ENCODE measurements around the gene CLCNKB. TPM values are rescaled to one million over a fixed set of nuclear protein-coding genes. Genes with fewer than 3 reads are reported as not detected.
A peak's percentile ranks its signal among the peaks of the same experiment; 100 is the strongest.

Gene CLCNKB
- total RNA-seq, 1 donor, result not detected

GRCh38 chr1:16011936-16012589 lies 31.5 kb upstream of the CLCNKB start:
- no peaks in the 10 kb centered on the region for H3K27me3 ChIP-seq (ENCODE audit: insufficient read depth, low read length)
- no peak overlapping the region for H3K4me3 ChIP-seq (ENCODE audit: low read length)

DNA sequence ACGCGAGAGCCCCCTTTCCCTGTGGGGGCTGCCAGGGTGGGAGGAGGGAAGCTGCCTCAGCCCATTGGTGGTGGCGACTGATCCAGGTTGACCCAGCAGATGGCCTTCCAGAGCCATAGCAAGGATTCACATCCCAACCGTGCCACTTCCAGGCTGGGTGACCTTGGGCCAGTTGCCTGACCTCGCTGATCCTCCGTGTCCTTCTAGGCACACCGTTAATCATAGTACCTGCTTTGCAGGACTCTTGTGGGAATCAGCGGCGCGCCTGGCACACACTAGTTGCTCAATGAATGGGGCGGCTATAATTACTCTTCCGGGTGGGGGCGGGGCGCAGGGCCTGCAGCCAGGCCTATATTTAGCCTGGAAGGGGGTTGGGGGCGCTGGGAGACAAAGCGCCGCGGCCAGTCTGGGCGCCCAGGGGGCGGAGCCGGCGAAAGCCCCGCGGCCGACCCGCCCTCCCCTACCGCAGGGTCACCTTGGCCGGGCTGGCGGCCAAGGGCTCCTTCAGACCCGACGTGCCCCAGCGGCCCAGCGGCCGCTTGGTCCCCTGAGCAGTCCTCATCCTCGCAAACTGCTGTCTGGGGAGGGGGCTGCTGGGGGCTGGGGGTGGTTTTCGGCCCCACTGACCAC lies 30.9 kb upstream of the CLCNKB start:
- peak overlapping the region; percentile 25 for H3K4me3 ChIP-seq (ENCODE audit: low read length)
- H3K9me3 ChIP-seq (ENCODE audit: low read depth, low read length), result no peaks in the 10 kb centered on the region
- H3K4me1 ChIP-seq (ENCODE audit: insufficient read depth, low read length), result peaks cover 8% of the 10 kb centered on the region
- no peaks in the 10 kb centered on the region for H3K27me3 ChIP-seq (ENCODE audit: insufficient read depth, low read length)

More at GRCh38 chr1:16011936-16012589, 31.5 kb upstream of the CLCNKB start:
- Histone ChIP-seq H3K4me1 (ENCODE audit: insufficient read depth, low read length) (peaks cover 8% of the 10 kb centered on the region), H3K9me3 (ENCODE audit: low read depth, low read length) (no peaks in the 10 kb centered on the region)

GRCh38 chr1:16013220-16013907 lies 30.2 kb upstream of the CLCNKB start:
- no peaks in the 10 kb centered on the region for H3K9me3 ChIP-seq (ENCODE audit: low read depth, low read length)
- no peaks in the 10 kb centered on the region for H3K27me3 ChIP-seq (ENCODE audit: insufficient read depth, low read length)
- peaks cover 8% of the 10 kb centered on the region for H3K4me1 ChIP-seq (ENCODE audit: insufficient read depth, low read length)
- H3K4me3 ChIP-seq (ENCODE audit: low read length), result no peak overlapping the region

- no peaks in the 10 kb centered on the region for H3K27me3 ChIP-seq (ENCODE audit: insufficient read depth, low read length)
- no peaks in the 10 kb centered on the region for H3K9me3 ChIP-seq (ENCODE audit: low read depth, low read length)
- no peak overlapping the region for H3K4me3 ChIP-seq (ENCODE audit: low read length)
- peaks cover 8% of the 10 kb centered on the region for H3K4me1 ChIP-seq (ENCODE audit: insufficient read depth, low read length)
Measured at GRCh38 chr1:16013908-16014258, 29.7 kb upstream of the CLCNKB start.

GRCh38 chr1:16014509-16015482 lies 28.8 kb upstream of the CLCNKB start:
- no peaks in the 10 kb centered on the region for H3K9me3 ChIP-seq (ENCODE audit: low read depth, low read length)
- no peak overlapping the region for H3K4me3 ChIP-seq (ENCODE audit: low read length)
- no peaks in the 10 kb centered on the region for H3K27me3 ChIP-seq (ENCODE audit: insufficient read depth, low read length)
- H3K4me1 ChIP-seq (ENCODE audit: insufficient read depth, low read length), result peaks cover 8% of the 10 kb centered on the region

DNA sequence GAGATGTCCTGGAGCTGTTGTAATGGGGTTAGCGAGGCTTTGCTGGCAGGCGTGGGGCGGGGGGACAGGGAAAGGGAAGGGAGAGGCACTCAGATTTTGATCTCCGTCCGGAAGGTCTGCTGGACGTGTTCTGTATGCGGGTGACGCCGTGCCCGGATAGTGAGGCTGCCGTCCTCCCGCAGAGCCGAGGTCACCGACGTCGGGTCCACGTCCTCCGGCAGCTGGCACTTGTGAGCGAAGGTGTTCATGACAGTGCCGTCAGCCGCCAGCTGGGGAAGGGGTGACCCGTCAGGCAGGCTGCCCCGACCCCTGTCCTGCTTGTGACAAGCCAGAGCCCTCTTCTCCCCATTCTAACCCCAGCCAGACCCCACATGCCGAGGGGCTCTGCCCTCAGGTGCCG lies 28.1 kb upstream of the CLCNKB start:
- no peaks in the 10 kb centered on the region for H3K27me3 ChIP-seq (ENCODE audit: insufficient read depth, low read length)
- H3K4me3 ChIP-seq (ENCODE audit: low read length), result no peak overlapping the region
- peaks cover 8% of the 10 kb centered on the region for H3K4me1 ChIP-seq (ENCODE audit: insufficient read depth, low read length)
- no peaks in the 10 kb centered on the region for H3K9me3 ChIP-seq (ENCODE audit: low read depth, low read length)

GRCh38 chr1:16015960-16016901 lies 27.4 kb upstream of the CLCNKB start:
- H3K27me3 ChIP-seq (ENCODE audit: insufficient read depth, low read length), result no peaks in the 10 kb centered on the region
- H3K9me3 ChIP-seq (ENCODE audit: low read depth, low read length), result no peaks in the 10 kb centered on the region
- peaks cover 8% of the 10 kb centered on the region for H3K4me1 ChIP-seq (ENCODE audit: insufficient read depth, low read length)
- H3K4me3 ChIP-seq (ENCODE audit: low read length), result no peak overlapping the region

DNA sequence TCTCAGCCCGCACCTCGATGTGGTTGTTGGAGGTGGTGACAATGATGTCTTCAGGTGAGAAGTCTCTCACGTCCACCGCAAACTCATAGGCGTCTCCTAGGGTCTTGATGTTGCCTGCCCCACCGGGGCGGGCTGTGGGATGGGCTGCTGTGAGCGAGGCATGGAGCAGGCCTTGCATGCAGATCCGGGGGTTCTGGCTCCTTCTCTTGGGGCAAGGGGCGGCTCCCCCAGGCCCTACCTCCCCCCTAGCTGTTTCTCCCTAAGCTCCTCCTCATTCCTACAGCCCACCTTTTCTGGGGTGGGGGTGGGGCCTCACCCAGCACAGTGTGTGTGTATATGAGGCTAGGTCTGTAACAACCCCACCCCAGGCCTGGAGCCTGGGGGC lies 26.5 kb upstream of the CLCNKB start:
- Histone ChIP-seq H3K4me1 (ENCODE audit: insufficient read depth, low read length) (peaks cover 7% of the 10 kb centered on the region), H3K27me3 (ENCODE audit: insufficient read depth, low read length) (no peaks in the 10 kb centered on the region), H3K9me3 (ENCODE audit: low read depth, low read length) (no peaks in the 10 kb centered on the region), H3K4me3 (ENCODE audit: low read length) (no peak overlapping the region)

DNA sequence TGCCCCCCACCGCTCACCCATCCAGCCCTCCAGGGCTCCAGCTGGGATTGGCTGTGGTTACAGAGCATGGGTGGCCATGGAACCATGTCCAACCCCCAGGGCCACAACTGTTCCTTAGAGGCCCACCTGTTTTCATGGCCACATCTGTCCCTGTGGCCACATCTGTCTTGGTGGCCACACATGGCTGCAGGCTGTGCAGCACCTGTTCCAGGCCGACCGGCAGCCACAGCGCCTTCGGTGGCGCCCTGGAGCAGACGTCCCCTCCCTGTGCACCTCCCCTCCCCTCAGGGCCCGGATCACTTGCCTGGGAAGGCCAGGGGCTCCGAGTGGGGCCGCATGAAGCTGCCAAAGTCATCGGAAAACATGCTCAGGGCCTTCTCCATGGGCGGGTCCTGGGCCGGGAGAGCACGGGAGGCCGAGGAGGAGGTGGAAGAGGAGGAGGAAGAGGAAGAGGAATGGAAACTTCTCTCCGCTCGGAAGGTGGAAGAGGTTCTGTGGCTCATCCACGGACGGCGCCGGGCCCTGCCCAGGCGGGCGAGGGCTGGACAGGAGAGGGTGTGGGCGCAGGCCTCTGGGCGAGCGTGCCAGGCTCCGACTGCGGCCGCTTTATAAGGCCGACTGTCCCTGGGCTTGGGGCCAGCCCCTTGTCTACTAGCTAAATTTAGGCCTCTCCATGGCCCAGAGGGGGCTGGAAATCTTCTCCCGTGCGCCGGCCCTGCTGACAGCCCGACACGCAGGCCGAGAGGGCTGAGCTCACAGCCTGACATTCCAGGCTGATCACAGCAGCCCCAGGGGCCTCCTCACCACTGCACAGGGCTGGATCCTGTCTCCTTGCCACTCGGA lies 25.9 kb upstream of the CLCNKB start, which contains the start of gene HSPB7:
Gene HSPB7, minus strand, starts transcription at position 583 of the 843 bp plus-strand sequence. Its CDS starts 80 bp downstream, at position 503.
- Histone ChIP-seq H3K27me3 (ENCODE audit: insufficient read depth, low read length) (no peaks in the 10 kb centered on the region), H3K4me1 (ENCODE audit: insufficient read depth, low read length) (peaks cover under 1% of the 10 kb centered on the region)

GRCh38 chr1:16018308-16018707 lies 25.3 kb upstream of the CLCNKB start:
- Histone ChIP-seq H3K4me3 (ENCODE audit: low read length) (no peak overlapping the region), H3K27me3 (ENCODE audit: insufficient read depth, low read length) (no peaks in the 10 kb centered on the region), H3K9me3 (ENCODE audit: low read depth, low read length) (no peaks in the 10 kb centered on the region), H3K4me1 (ENCODE audit: insufficient read depth, low read length) (no peaks in the 10 kb centered on the region)

More for the DNA sequence above, 25.9 kb upstream of the CLCNKB start, which contains the start of gene HSPB7:
- Histone ChIP-seq H3K9me3 (ENCODE audit: low read depth, low read length) (no peaks in the 10 kb centered on the region), H3K4me3 (ENCODE audit: low read length) (no peak within 1 kb of the TSS)

- Histone ChIP-seq H3K4me3 (ENCODE audit: low read length) (no peak overlapping the region), H3K27me3 (ENCODE audit: insufficient read depth, low read length) (no peaks in the 10 kb centered on the region), H3K9me3 (ENCODE audit: low read depth, low read length) (no peaks in the 10 kb centered on the region), H3K4me1 (ENCODE audit: insufficient read depth, low read length) (no peaks in the 10 kb centered on the region)
Measured at GRCh38 chr1:16018749-16019643, 24.6 kb upstream of the CLCNKB start.

GRCh38 chr1:16019644-16020277 lies 23.8 kb upstream of the CLCNKB start:
- Histone ChIP-seq H3K27me3 (ENCODE audit: insufficient read depth, low read length) (no peaks in the 10 kb centered on the region), H3K4me3 (ENCODE audit: low read length) (no peak overlapping the region), H3K4me1 (ENCODE audit: insufficient read depth, low read length) (no peaks in the 10 kb centered on the region), H3K9me3 (ENCODE audit: low read depth, low read length) (no peaks in the 10 kb centered on the region)

Data from mononuclear cell (primary cell).